Heart right ventricle (tissue), 16 donors: Measurements from ENCODE around the gene LRRIQ4. TPM values are rescaled to one million over a fixed set of nuclear protein-coding genes. Genes with fewer than 3 reads are reported as not detected.
A peak's percentile ranks its signal among the peaks of the same experiment; 100 is the strongest.

Experiments
- ATAC-seq, 8 donors: fragments of 200-7000 bp; cut with Tn5 transposase; one replicate each; pipeline ENCODE4 v1.9.1; 2020; ENCODE audit warnings: mild to moderate bottlenecking in 8 of 8, moderate library complexity in 8 of 8, moderate number of reproducible peaks in 1 of 8
- DNase-seq, 2 donors: peaks; one replicate each; pipeline ENCODE4 v3.0.0-alpha.2; 2020
- H3K27ac ChIP-seq, 10 donors: fragments of 200-600 bp; sonication (generic) in 2 of 10; one replicate each; pipeline versions ENCODE4 v1.5.0 to v1.8.0; 2020 to 2022; ENCODE audit warnings: mild to moderate bottlenecking in 3 of 10
- H3K27me3 ChIP-seq, 7 donors: fragments of 200-600 bp; one replicate each; pipeline ENCODE4 v1.8.0; 2021 to 2022; ENCODE audit warnings: mild to moderate bottlenecking in 2 of 7
- H3K36me3 ChIP-seq, 9 donors: fragments of 200-600 bp; sonication (generic) in 1 of 9; one replicate each; pipeline versions ENCODE4 v1.5.0 to v1.8.0; 2020 to 2022; ENCODE audit warnings: mild to moderate bottlenecking in 2 of 9
- H3K4me1 ChIP-seq, 9 donors: fragments of 200-600 bp; sonication (generic) in 1 of 9; one replicate each; pipeline versions ENCODE4 v1.5.0 to v1.8.0; 2020 to 2022; ENCODE audit warnings: mild to moderate bottlenecking in 4 of 9
- H3K4me3 ChIP-seq, 10 donors: fragments of 200-600 bp; sonication (generic) in 2 of 10; one replicate each; pipeline versions ENCODE4 v1.5.0 to v1.8.0; 2020 to 2022; ENCODE audit warnings: mild to moderate bottlenecking in 7 of 10, moderate library complexity in 2 of 10
- H3K9me3 ChIP-seq, 11 donors: fragments of 200-600 bp in 10 of 11; sonication (generic) in 2 of 11; one replicate each; pipeline versions ENCODE4 v1.5.0 to v1.8.0; 2013 to 2022; ENCODE audit warnings: mild to moderate bottlenecking in 2 of 11, control low read depth in 1 of 11, moderate library complexity in 1 of 11
- WGBS, 2 donors: extraction: QIAGEN DNeasy Blood & Tissue Kit; methylation state at CpG; one replicate each; pipeline ENCODE4 v1.1.7; 2013; ENCODE audit warnings: inconsistent platforms in 1 of 2; 5-methylcytosine and 5-hydroxymethylcytosine counted together
- intact Hi-C, 10 donors: fragments of 100-400 bp; cut with DNase I; formaldehyde crosslinking; loops; one replicate each; pipeline versions ENCODE4 v1.11.1 to v1.14.2; 2022
- polyA plus RNA-seq, 2 donors: library from polyadenylated mRNA; stranded (reverse); fragments of 200-250 nt; gene quantifications; one replicate each; pipeline ENCODE4 v1.2.3, GENCODE V29; 2013
- total RNA-seq, 10 donors: library from RNA; stranded (reverse); fragmentation: NEBNext Ultra II Directional in 3 of 10; extraction: Animal tissue kit (Norgen Biotek cat#: 25700) in 3 of 10; gene quantifications; one replicate each; pipeline versions ENCODE4 v1.2.1 to v1.2.4, GENCODE V29; 2021 to 2023
- TF ChIP-seq, protein P1 (sequence below), 9 donors: fragments of 200-600 bp; sonication (generic) in 2 of 9; IDR thresholded peaks; one replicate each; pipeline versions ENCODE4 v1.5.0 to v1.8.0; 2021 to 2022; ENCODE audit warnings: antibody characterized with exemption in 9 of 9, mild to moderate bottlenecking in 5 of 9, moderate library complexity in 1 of 9
- donor health status: Arrhythmogenic right ventricular cardiomyopathy.
- donor health status: ischemic (EF 13 %, LVEDD 7.1; RV severe dilation, severe dysfunction).
- donor health status: healthy with polysubstance abuse.
- donor health status: DM: no; HTN: yes; CAD: no.
- donor health status: DM: no; HTN: no; CAD: no.
- donor health status: ischemic (EF 25% LVEDD 6.9; RV normal size, moderate dysfunction).
- donor health status: ischemic (EF 25% LVEDD 5.7; RV mildly dilated, moderate dysfunction).
- donor health status: healthy.
- donor health status: DM: yes; HTN: yes; CAD: no.
- donor health status: Ischemic cardiomyopathy.
- donor health status: ischemic (EF 35%, LVEDD 5.7; RV mildly dilated, moderate dysfunction).
- donor health status: nonischemic (EF 11% LVEDD 7.7; RV severe dilation, severe dysfunction).
- donor health status: DM: yes; HTN: yes; CAD: no.
- donor health status: PGD.
- donor health status: ischemic (EF 29% LVEDD 5.4; RV normal size, mild dysfunction).
- donor health status: nonischemic (EF 23%, LVEDD 6.1; RV moderate dilation, normal function).

LRRIQ4 gene
- total and polyA plus RNA-seq, 12 donors, result 0.14 to 0.24 TPM; not detected in 10

DNA sequence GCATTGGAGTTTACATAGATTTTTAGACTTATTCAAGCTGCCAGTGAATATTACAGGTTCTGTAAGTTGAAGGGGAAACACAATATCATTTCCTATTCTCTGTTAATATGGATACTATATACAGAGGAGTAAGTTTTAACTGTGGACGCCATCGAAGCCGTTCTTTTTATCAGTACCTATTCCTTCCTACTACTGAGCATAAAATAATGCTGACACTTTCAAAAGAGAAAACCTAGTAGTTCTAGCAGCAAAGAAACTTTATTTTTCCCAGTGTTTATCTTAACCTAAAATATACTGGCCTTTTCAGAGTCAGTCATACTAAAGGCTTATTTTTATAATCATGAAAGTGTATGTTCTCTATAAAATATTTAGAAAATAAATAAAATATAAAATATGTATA is 42.8 kb downstream of the LRRIQ4 start:
- Histone ChIP-seq H3K27me3 (peaks cover 0 to 47% (median 7%) of the 10 kb centered on the region in 7 donors), H3K36me3 (no peaks in the 10 kb centered on the region), H3K4me1 (no peaks in the 10 kb centered on the region), H3K9me3 (no peaks in the 10 kb centered on the region), H3K4me3 (no peak overlapping the region), H3K27ac (no peak overlapping the region)
- TF ChIP-seq, protein P1, sequence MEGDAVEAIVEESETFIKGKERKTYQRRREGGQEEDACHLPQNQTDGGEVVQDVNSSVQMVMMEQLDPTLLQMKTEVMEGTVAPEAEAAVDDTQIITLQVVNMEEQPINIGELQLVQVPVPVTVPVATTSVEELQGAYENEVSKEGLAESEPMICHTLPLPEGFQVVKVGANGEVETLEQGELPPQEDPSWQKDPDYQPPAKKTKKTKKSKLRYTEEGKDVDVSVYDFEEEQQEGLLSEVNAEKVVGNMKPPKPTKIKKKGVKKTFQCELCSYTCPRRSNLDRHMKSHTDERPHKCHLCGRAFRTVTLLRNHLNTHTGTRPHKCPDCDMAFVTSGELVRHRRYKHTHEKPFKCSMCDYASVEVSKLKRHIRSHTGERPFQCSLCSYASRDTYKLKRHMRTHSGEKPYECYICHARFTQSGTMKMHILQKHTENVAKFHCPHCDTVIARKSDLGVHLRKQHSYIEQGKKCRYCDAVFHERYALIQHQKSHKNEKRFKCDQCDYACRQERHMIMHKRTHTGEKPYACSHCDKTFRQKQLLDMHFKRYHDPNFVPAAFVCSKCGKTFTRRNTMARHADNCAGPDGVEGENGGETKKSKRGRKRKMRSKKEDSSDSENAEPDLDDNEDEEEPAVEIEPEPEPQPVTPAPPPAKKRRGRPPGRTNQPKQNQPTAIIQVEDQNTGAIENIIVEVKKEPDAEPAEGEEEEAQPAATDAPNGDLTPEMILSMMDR (IDR thresholded peaks at IDR 0.05), result no peak
- DNase-seq (no peak), ATAC-seq (no peak)
- 87 to 94% methylated on average over 3 of the region's 3 CpGs for WGBS, 2 donors
- intact Hi-C loops, result no loop called here

DNA sequence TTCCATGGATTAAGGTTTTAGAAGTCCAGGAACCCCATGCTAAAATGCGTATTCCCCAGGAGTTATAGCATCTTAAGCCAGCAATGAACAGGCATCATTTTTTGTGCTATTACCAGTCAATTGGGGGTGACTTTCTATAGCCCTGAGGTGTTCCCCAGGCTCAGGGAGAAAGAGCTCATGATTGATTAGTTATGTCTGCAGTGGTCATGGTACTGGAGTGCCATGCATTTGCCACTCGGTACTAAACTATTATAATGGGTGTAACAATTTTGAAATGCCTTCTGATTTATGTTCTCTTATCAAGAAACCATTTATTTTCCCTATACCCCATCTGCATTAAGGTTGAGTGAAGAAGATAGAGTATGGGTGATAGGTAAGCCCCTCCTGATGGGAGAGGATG is 45.1 kb downstream of the LRRIQ4 start:
- intact Hi-C loops, result no loop called here
- H3K27me3 ChIP-seq, result peaks cover 0 to 39% (median 7%) of the 10 kb centered on the region in 7 donors
- H3K9me3 ChIP-seq, result no peaks in the 10 kb centered on the region
- TF ChIP-seq, protein P1 (IDR thresholded peaks at IDR 0.05), result no peak
- no peaks in the 10 kb centered on the region for H3K4me1 ChIP-seq
- WGBS, 2 donors, result 66 to 91% methylated on average over 2 of the region's 2 CpGs
- no peaks in the 10 kb centered on the region for H3K36me3 ChIP-seq
- no peak overlapping the region for H3K27ac ChIP-seq
- no peak overlapping the region for H3K4me3 ChIP-seq
- DNase-seq, result no peak
- no peak for ATAC-seq

DNA sequence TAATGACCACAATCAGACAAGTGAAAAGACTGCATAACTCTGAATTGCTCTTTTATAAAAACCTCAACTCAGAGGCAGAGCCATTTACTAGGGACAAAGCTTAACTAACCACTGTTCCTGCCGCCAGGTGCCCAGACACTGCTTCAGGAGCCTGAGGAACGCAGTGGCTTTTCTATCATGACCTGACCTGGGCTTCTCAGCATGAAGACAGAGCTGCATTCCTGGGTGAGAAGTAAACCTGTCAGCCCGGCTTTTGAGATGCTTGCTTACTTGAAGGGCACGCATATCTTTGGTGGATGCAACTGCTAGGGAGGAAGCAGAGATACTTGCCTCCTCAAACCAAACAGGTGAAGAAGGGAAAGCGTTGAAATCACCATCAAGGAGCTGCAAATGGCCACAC is 49.2 kb downstream of the LRRIQ4 start:
- ATAC-seq (no peak), DNase-seq (no peak)
- H3K4me3 ChIP-seq, result no peak overlapping the region
- no peaks in the 10 kb centered on the region for H3K36me3 ChIP-seq
- TF ChIP-seq, protein P1 (IDR thresholded peaks at IDR 0.05), result no peak
- WGBS, 2 donors, result 69 to 77% methylated on average over 5 of the region's 5 CpGs
- H3K27ac ChIP-seq, result no peak overlapping the region
- intact Hi-C loops, result loop anchor here in 9 of 10 donors (2.0 to 10.0 kb wide), 6 partner anchors 103 to 193 kb away; partner anchors contain the start of genes SEC62 (in 7 of the 9) and GPR160 (in 2 of the 9)
- peaks cover 0 to 9% (median 0%) of the 10 kb centered on the region in 9 donors for H3K4me1 ChIP-seq
- H3K27me3 ChIP-seq, result peaks cover 0 to 13% (median 0%) of the 10 kb centered on the region in 7 donors
- H3K9me3 ChIP-seq, result no peaks in the 10 kb centered on the region

DNA sequence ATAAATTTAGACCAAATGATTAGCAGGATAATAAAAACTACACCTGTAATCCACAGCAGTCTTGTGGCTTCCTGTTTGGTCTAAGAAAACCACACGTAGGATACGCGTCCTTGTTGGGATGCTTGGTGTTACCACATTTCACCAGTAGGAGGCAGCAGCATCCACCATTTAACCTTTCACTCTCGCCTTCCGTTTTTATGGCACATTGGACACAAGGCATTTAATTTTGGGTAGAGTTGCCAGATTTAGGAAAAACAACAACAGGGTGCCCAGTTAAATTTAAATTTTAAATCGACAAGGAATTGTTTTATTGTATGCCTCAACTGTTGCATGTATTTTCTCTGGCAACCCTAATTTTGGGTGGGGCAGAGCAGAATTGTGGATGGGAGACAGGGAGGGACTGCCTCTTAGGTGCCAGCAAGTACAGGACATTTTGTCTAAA is 50.8 kb downstream of the LRRIQ4 start:
- intact Hi-C loops, result loop anchor here in 9 of 10 donors (1.0 to 10.0 kb wide), 7 partner anchors 101 to 191 kb away; partner anchors contain the start of genes SEC62 (in 8 of the 9) and GPR160 (in 2 of the 9)
- TF ChIP-seq, protein P1 (IDR thresholded peaks at IDR 0.05), result peak; percentile 87 to 96 (median 91)
- DNase-seq, result peak in 1 of 2 donors; percentile 67

More for the DNA sequence above, 50.8 kb downstream of the LRRIQ4 start:
- H3K36me3 ChIP-seq, result no peaks in the 10 kb centered on the region
- peak in 7 of 8 donors; percentile 38 to 76 (median 70) for ATAC-seq
- H3K27me3 ChIP-seq, result peaks cover 0 to 4% (median 0%) of the 10 kb centered on the region in 7 donors
- H3K4me1 ChIP-seq, result peaks cover 0 to 9% (median 0%) of the 10 kb centered on the region in 9 donors
- no peak overlapping the region for H3K27ac ChIP-seq
- WGBS, 2 donors, result 1 to 2% methylated on average over 6 of the region's 6 CpGs
- no peak overlapping the region for H3K4me3 ChIP-seq
- no peaks in the 10 kb centered on the region for H3K9me3 ChIP-seq
